Spleen (tissue), 13 donors: ENCODE results near the gene HOXA6. TPM values are rescaled to one million over a fixed set of nuclear protein-coding genes. Genes with fewer than 3 reads are reported as not detected.

Experiments used
- DNase-seq: peaks from one replicate; pipeline ENCODE4 v3.0.0-alpha.2; 2020
- H3K27ac ChIP-seq, 8 donors: fragments of 200-600 bp; sonication (generic) in 7 of 8; 1 replicate in 4 of 8; 2 replicates in 4 of 8; pipeline versions ENCODE4 v1.5.0 to v1.8.0; 2016 to 2021; ENCODE audit warnings: inconsistent platforms in 4 of 8, mild to moderate bottlenecking in 4 of 8, moderate library complexity in 1 of 8
- H3K27me3 ChIP-seq, 7 donors: fragments of 200-600 bp; sonication (generic) in 6 of 7; replicated peaks in 1 of 7; 1 replicate in 4 of 7; 2 replicates in 3 of 7; pipeline versions ENCODE4 v1.5.0 to v1.8.0; 2016 to 2021; ENCODE audit warnings: inconsistent platforms in 3 of 7, mild to moderate bottlenecking in 1 of 7
- H3K36me3 ChIP-seq, 6 donors: fragments of 200-600 bp; sonication (generic) in 5 of 6; 1 replicate in 4 of 6; 2 replicates in 2 of 6; pipeline versions ENCODE4 v1.5.0 to v1.8.0; 2016 to 2021; ENCODE audit warnings: inconsistent platforms in 2 of 6
- H3K4me1 ChIP-seq, 6 donors: fragments of 200-600 bp; sonication (generic) in 5 of 6; 1 replicate in 3 of 6; 2 replicates in 3 of 6; pipeline versions ENCODE4 v1.5.0 to v1.8.0; 2016 to 2021; ENCODE audit warnings: inconsistent platforms in 3 of 6
- H3K4me3 ChIP-seq, 8 donors: fragments of 200-600 bp; sonication (generic) in 7 of 8; 1 replicate in 4 of 8; 2 replicates in 4 of 8; pipeline versions ENCODE4 v1.5.0 to v1.8.0; 2016 to 2021; ENCODE audit warnings: inconsistent platforms in 4 of 8, mild to moderate bottlenecking in 4 of 8, moderate library complexity in 2 of 8
- H3K9me3 ChIP-seq, 8 donors: fragments of 200-600 bp; sonication (generic) in 7 of 8; 1 replicate in 4 of 8; 2 replicates in 4 of 8; pipeline versions ENCODE4 v1.5.0 to v1.8.0; 2016 to 2021; ENCODE audit warnings: inconsistent platforms in 4 of 8
- POLR2A ChIP-seq, 3 donors: fragments of 450-650 bp; IDR thresholded peaks; one replicate each; pipeline ENCODE4 v1.5.1; 2017; ENCODE audit warnings: antibody characterized with exemption in 3 of 3, mild to moderate bottlenecking in 1 of 3
- POLR2AphosphoS5 ChIP-seq, 3 donors: sonication (generic); formaldehyde crosslinking; IDR thresholded peaks; one replicate each; pipeline ENCODE4 v1.5.1; 2017; ENCODE audit warnings: antibody characterized with exemption in 3 of 3
- WGBS, 5 donors: extraction: QIAGEN DNeasy Blood & Tissue Kit in 3 of 5; methylation state at CpG; one replicate each; pipeline versions ENCODE4 v1.1.5 to v1.1.7; 2013 to 2018; 5-methylcytosine and 5-hydroxymethylcytosine counted together
- intact Hi-C: fragments of 100-400 bp; cut with DNase I; formaldehyde crosslinking; loops from one replicate; pipeline ENCODE4 v1.15.0; 2023; ENCODE audit warnings: low total_unique reads
- long read RNA-seq, 2 donors: transcript quantifications; one replicate each; lab custom pipeline, GENCODE V29; 2026
- polyA plus RNA-seq, 3 donors: library from polyadenylated mRNA; stranded (reverse); fragments of 200-250 nt; gene quantifications; one replicate each; pipeline ENCODE4 v1.2.1, GENCODE V29; 2013
- total RNA-seq, 7 donors: library from RNA; depleted of rRNA in 3 of 7; stranded (reverse); fragments of >200 nt in 3 of 7; fragmentation: NEBNext Ultra II Directional in 4 of 7; extraction: Animal tissue kit (Norgen Biotek cat#: 25700) in 4 of 7; gene quantifications; one replicate each; pipeline versions ENCODE4 v1.1.0 to v1.2.1, GENCODE V29; 2016 to 2021
- TF ChIP-seq, protein P1 (sequence below), 11 experiments: fragments of 200-600 bp in 7 of 11; fragments of 450-650 bp in 4 of 11; sonication (generic) in 4 of 11; IDR thresholded peaks in 8 of 11; conservative IDR thresholded peaks in 3 of 11; 1 replicate in 7 of 11; 2 replicates in 4 of 11; pipeline versions ENCODE4 v1.4.0 to v1.8.0; 2016 to 2021; ENCODE audit warnings: antibody characterized with exemption in 11 of 11, inconsistent platforms in 4 of 11, mild to moderate bottlenecking in 1 of 11
- donor health status: healthy with polysubstance abuse.
- donor health status: DM: no; HTN: no; CAD: no; lungs with moderate emphysema.
- donor health status: DM: no; HTN: no; CAD: no.
- donor health status: Bipolar disorder and iron deficiency.
- donor health status: healthy.
- donor health status: DM: no; HTN: no; CAD: no.
- donor health status: DM: yes; HTN: yes; CAD: no.

Gene HOXA6
- total RNA-seq (1 to 10 TPM in 5 of 7 donors, under 1 TPM in 2; 0.38 to 2.0 (median 1.4) TPM), polyA plus RNA-seq (under 1 TPM in 1 of 3 donors, not detected in 2; 0.26 TPM)
- long read RNA-seq, donor 1 = 0 reads
- long read RNA-seq, donor 2 = 0 reads

DNA sequence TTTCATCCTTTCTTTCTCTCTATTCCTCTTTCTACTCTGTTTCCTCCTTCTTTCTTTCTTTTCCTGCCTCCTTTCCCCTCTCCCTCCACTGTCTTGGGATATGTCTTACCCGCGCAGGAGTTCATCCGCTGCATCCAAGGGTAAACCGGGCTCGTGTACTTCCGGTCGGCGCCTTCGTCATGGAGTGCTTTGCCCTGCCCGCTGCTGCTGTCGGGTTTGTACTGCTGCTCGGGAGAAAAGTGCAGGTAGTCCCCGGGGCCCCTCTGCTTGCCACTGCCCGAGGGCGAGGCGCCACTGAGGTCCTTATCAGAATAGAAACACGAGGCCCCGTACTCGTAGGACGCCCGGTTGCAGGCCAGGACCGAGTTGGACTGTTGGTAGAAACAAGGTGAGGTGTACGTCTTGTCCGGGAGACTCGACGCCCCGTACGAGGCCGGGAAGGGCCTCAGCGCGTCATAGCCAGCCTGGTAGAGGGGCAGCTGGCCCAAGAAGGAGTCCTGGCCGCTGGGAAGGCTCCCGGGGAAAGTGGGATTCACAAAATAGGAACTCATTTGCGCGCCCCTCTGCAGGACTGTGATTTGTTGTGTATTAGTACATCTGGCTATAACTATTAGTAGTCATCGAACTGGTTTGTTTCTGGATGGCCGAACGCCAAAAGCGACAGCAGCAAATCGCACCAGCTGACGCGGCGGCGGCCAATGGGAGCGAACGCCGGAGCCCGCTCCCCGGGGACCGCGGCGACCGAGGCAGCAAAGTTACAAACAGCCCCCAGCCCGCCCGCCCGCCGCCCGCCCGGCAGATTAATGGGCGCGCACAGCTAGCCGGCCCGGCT, at the start of gene HOXA6:
HOXA6 (minus strand) TSS at position 576 of the 832 bp plus-strand sequence; CDS start at position 551, 25 bp downstream.
- Histone ChIP-seq H3K36me3 (no peaks in the 10 kb centered on the region), H3K27ac (peak within 1 kb of the TSS; percentile 13 to 69 (median 53)), H3K9me3 (no peaks in the 10 kb centered on the region), H3K4me1 (peaks cover 22 to 69% (median 44%) of the 10 kb centered on the region in 6 donors), H3K27me3 (peaks cover 4 to 100% (median 70%) of the 10 kb centered on the region in 7 donors), H3K4me3 (peak within 1 kb of the TSS in 7 of 8 donors; percentile 4 to 65 (median 29))
- WGBS, 5 donors = 21 to 48% (median 25%) methylated on average over 16 to 63 of the region's 63 CpGs
- intact Hi-C loops = no loop called here
- peak; percentile 80 for DNase-seq
- no peak for TF ChIP-seq POLR2AphosphoS5 (IDR thresholded peaks at IDR 0.05)

DNA sequence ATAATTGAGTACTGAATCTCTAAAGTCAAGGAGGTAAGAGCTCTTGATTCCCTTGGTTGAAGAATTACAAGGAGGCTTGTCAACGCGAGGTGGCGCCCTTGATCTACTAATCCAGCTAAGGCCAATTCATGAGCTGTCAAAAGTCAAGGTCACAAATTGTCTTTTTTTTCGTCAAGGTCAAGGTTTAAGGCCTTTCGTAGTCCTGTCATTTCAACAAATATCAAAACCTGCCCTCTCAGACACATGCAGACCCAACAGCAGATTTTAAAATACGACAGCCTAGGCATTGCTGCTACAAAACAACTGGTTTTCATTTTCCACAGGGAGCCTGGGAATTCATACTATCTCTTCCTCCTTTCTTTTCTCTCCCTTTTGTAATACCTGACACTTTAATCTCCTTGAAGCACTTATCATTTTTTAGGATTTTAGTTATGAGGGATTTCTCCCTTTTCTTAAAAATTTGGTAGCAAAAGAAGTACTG, 48.8 kb upstream of the HOXA6 start:
- H3K9me3 ChIP-seq = no peaks in the 10 kb centered on the region
- intact Hi-C loops = loop anchor here (10.0 kb wide), 4 partner anchors 588 to 898 kb away; no protein-coding TSS in a partner anchor
- WGBS, 5 donors = 2 to 3% (median 3%) methylated on average over 6 of the region's 6 CpGs

DNA sequence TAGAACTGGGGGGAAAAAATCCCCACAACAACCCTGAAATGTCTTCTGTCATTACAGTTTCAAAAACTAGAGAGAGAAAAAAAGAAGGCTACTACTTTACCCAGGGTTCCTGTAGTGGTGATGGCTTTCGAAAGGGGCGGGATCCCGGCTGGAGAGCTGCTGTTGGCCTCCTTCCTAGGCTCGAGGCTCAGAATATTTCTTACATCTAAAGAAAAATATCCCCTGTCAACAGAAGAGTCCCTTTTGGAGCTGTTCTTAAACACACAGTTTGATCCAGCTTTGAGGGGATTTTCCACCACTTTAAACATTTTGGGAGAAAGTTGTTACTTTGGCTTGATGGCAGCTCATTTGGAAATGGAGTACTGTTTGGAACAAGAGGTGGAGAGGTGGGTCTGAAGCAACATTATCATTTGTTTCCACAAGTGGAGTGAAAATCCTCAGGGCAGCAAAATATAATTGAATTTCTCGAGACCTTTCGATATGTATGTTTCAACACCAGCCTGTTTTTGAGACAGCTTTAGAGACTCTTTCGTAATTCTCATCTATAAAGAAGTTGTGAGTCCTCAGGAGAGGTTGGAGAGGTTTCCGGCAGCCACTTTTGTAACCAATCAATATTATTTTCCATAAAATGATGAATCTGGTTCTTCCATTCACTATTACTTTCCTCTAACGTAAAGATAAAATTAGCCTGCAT, 47.3 kb upstream of the HOXA6 start:
- Histone ChIP-seq H3K9me3 (no peaks in the 10 kb centered on the region), H3K27ac (no peak overlapping the region), H3K27me3 (peaks cover 37 to 100% (median 96%) of the 10 kb centered on the region in 7 donors), H3K36me3 (no peaks in the 10 kb centered on the region), H3K4me1 (peaks cover 7 to 53% (median 41%) of the 10 kb centered on the region in 6 donors), H3K4me3 (no peak overlapping the region)
- TF ChIP-seq POLR2A (IDR thresholded peaks at IDR 0.05) = no peak
- TF ChIP-seq, protein P1, sequence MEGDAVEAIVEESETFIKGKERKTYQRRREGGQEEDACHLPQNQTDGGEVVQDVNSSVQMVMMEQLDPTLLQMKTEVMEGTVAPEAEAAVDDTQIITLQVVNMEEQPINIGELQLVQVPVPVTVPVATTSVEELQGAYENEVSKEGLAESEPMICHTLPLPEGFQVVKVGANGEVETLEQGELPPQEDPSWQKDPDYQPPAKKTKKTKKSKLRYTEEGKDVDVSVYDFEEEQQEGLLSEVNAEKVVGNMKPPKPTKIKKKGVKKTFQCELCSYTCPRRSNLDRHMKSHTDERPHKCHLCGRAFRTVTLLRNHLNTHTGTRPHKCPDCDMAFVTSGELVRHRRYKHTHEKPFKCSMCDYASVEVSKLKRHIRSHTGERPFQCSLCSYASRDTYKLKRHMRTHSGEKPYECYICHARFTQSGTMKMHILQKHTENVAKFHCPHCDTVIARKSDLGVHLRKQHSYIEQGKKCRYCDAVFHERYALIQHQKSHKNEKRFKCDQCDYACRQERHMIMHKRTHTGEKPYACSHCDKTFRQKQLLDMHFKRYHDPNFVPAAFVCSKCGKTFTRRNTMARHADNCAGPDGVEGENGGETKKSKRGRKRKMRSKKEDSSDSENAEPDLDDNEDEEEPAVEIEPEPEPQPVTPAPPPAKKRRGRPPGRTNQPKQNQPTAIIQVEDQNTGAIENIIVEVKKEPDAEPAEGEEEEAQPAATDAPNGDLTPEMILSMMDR (IDR thresholded peaks at IDR 0.05 in 8 of 11, conservative IDR thresholded peaks at IDR 0.05 in 3 of 11) = no peak
- no peak for TF ChIP-seq POLR2AphosphoS5 (IDR thresholded peaks at IDR 0.05)
- DNase-seq = no peak
- intact Hi-C loops = loop anchor here (10.0 kb wide), 4 partner anchors 590 to 900 kb away; no protein-coding TSS in a partner anchor
- WGBS, 5 donors = 28 to 44% (median 30%) methylated on average over 9 of the region's 9 CpGs

More for the DNA sequence above, 48.8 kb upstream of the HOXA6 start:
- Histone ChIP-seq H3K27me3 (peaks cover 42 to 100% (median 96%) of the 10 kb centered on the region in 7 donors), H3K36me3 (no peaks in the 10 kb centered on the region), H3K27ac (no peak overlapping the region), H3K4me1 (peaks cover 15 to 68% (median 54%) of the 10 kb centered on the region in 6 donors), H3K4me3 (no peak overlapping the region)
- TF ChIP-seq, protein P1 (IDR thresholded peaks at IDR 0.05 in 8 of 11, conservative IDR thresholded peaks at IDR 0.05 in 3 of 11) = peak; percentile 22 to 79 (median 65)
- no peak for TF ChIP-seq POLR2A (IDR thresholded peaks at IDR 0.05)
- TF ChIP-seq POLR2AphosphoS5 (IDR thresholded peaks at IDR 0.05) = peak in 1 of 3 donors; percentile 29
- peak; percentile 91 for DNase-seq

DNA sequence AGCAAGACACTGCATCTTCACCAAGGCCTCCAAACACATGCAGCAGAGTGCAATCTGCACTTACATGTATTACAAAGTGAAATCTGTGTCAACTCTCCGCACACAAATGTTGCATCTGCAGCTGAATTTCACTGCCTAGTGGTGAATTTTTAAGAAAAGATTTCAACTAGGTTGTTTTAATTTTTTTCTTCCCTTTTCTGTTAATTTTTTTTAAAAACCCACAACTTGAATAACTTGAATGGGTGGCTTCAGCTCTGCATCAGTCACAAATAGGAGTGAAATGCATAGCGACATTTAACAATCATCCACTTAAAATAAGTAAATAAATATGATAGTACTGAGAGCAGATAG, 46.4 kb upstream of the HOXA6 start:
- Histone ChIP-seq H3K27ac (no peak overlapping the region), H3K9me3 (no peaks in the 10 kb centered on the region), H3K4me3 (no peak overlapping the region), H3K27me3 (peaks cover 34 to 100% (median 100%) of the 10 kb centered on the region in 7 donors), H3K36me3 (no peaks in the 10 kb centered on the region), H3K4me1 (peaks cover 12 to 55% (median 41%) of the 10 kb centered on the region in 6 donors)
- WGBS, 5 donors = 24 to 47% (median 36%) methylated on average over 2 of the region's 2 CpGs
- DNase-seq = no peak
- TF ChIP-seq POLR2AphosphoS5 (IDR thresholded peaks at IDR 0.05) (no peak), POLR2A (IDR thresholded peaks at IDR 0.05) (no peak)
- TF ChIP-seq, protein P1 (IDR thresholded peaks at IDR 0.05 in 8 of 11, conservative IDR thresholded peaks at IDR 0.05 in 3 of 11) = no peak
- intact Hi-C loops = loop anchor here (10.0 kb wide), 4 partner anchors 591 to 901 kb away; no protein-coding TSS in a partner anchor
